Stomach (tissue), 4 donors: ENCODE results near the gene MUSTN1.

ENCODE experiments used
- CTCF ChIP-seq, 7 experiments: fragments of 450-650 bp in 4 of 7; fragments of 200-600 bp in 3 of 7; sonication (generic) in 3 of 7; IDR thresholded peaks; one replicate each; pipeline ENCODE4 v1.5.1; 2016 to 2019; ENCODE audit warnings: antibody characterized with exemption in 7 of 7, control low read depth in 2 of 7, mild to moderate bottlenecking in 1 of 7
- POLR2AphosphoS5 ChIP-seq, 3 donors: sonication (generic); formaldehyde crosslinking; IDR thresholded peaks; one replicate each; pipeline ENCODE4 v1.6.1; 2016; ENCODE audit warnings: antibody characterized with exemption in 3 of 3

DNA sequence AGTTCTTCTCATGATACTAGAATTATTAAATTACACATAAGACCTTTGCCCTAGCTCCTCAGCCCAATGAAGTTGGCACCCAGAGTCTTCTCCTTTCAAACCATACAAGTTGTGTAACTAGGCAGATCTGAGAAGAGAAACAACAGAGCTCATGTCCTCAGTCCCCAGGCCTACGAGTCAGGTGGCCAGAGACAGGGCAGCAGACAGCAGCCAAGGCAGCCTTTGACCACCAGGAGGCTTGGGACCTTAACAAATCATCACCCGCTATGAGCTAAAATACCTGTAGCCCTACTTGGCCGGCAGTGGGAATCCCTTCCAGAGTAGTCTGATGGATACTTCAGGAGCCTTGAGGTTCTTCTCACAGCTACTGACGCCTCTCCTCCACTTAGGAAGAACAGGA, 44.3 kb upstream of the MUSTN1 start:
- TF ChIP-seq CTCF (IDR thresholded peaks at IDR 0.05) (no peak), POLR2AphosphoS5 (IDR thresholded peaks at IDR 0.05) (no peak)
